ENCODE data around the gene CFAP20DC. TPM values are rescaled to one million over a fixed set of nuclear protein-coding genes. Genes with fewer than 3 reads are reported as not detected.

CFAP20DC gene
- total and polyA plus RNA-seq, 2 donors (not counting 1 experiment from before 2014, with no cell fraction given) = 1.9 to 3.8 TPM

- Histone ChIP-seq H3K9me3 (ENCODE audit: control insufficient read depth, insufficient read depth, low read depth, low read length) (no peaks in the 10 kb centered on the region), H3K4me3 (replicated peaks in 1 of 4; ENCODE audit: control extremely low read depth in 1 of 4, insufficient read depth in 1 of 4, low read depth in 3 of 4, low read length in 4 of 4) (no peak overlapping the region), H3K79me2 (ENCODE audit: control insufficient read depth, insufficient read depth, low read length) (no peaks in the 10 kb centered on the region), H2AFZ (ENCODE audit: low read length) (no peak overlapping the region), H3K9ac (ENCODE audit: insufficient read depth, low read length) (no peak overlapping the region), H3K4me1 (ENCODE audit: control insufficient read depth, extremely low read depth, insufficient read depth, low read length) (no peaks in the 10 kb centered on the region), H3K36me3 (ENCODE audit: control insufficient read depth, insufficient read depth, low read length) (no peaks in the 10 kb centered on the region), H3K27ac (ENCODE audit: insufficient read depth, low read length) (no peak overlapping the region), H3K27me3 (ENCODE audit: control insufficient read depth, insufficient read depth, low read length) (no peaks in the 10 kb centered on the region), H4K20me1 (ENCODE audit: control insufficient read depth, extremely low read depth, insufficient read depth, low read length) (no peaks in the 10 kb centered on the region), H3K4me2 (ENCODE audit: extremely low read depth, insufficient read depth, low read length) (no peak overlapping the region)
- no peak for TF ChIP-seq EZH2 (IDR thresholded peaks at IDR 0.05; ENCODE audit: low read length, missing control alignments)
- TF ChIP-seq, protein P1, sequence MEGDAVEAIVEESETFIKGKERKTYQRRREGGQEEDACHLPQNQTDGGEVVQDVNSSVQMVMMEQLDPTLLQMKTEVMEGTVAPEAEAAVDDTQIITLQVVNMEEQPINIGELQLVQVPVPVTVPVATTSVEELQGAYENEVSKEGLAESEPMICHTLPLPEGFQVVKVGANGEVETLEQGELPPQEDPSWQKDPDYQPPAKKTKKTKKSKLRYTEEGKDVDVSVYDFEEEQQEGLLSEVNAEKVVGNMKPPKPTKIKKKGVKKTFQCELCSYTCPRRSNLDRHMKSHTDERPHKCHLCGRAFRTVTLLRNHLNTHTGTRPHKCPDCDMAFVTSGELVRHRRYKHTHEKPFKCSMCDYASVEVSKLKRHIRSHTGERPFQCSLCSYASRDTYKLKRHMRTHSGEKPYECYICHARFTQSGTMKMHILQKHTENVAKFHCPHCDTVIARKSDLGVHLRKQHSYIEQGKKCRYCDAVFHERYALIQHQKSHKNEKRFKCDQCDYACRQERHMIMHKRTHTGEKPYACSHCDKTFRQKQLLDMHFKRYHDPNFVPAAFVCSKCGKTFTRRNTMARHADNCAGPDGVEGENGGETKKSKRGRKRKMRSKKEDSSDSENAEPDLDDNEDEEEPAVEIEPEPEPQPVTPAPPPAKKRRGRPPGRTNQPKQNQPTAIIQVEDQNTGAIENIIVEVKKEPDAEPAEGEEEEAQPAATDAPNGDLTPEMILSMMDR (conservative IDR thresholded peaks at IDR 0.05 in 1 of 2, IDR thresholded peaks at IDR 0.05 in 1 of 2; ENCODE audit: low read depth in 1 of 2, low read length in 2 of 2) = no peak
- DNase-seq (ENCODE audit: low read depth in 2 of 2) = no peak
Observed at GRCh38 chr3:58839964-58840363, 209.9 kb downstream of the CFAP20DC start.

GRCh38 chr3:58839187-58839586 lies 210.6 kb downstream of the CFAP20DC start:
- DNase-seq (ENCODE audit: low read depth in 2 of 2) = no peak
- Histone ChIP-seq H3K9me3 (ENCODE audit: control insufficient read depth, insufficient read depth, low read depth, low read length) (no peaks in the 10 kb centered on the region), H2AFZ (ENCODE audit: low read length) (no peak overlapping the region), H3K4me1 (ENCODE audit: control insufficient read depth, extremely low read depth, insufficient read depth, low read length) (no peaks in the 10 kb centered on the region), H3K27me3 (ENCODE audit: control insufficient read depth, insufficient read depth, low read length) (no peaks in the 10 kb centered on the region), H3K79me2 (ENCODE audit: control insufficient read depth, insufficient read depth, low read length) (no peaks in the 10 kb centered on the region), H3K27ac (ENCODE audit: insufficient read depth, low read length) (no peak overlapping the region), H3K9ac (ENCODE audit: insufficient read depth, low read length) (no peak overlapping the region), H3K36me3 (ENCODE audit: control insufficient read depth, insufficient read depth, low read length) (no peaks in the 10 kb centered on the region), H4K20me1 (ENCODE audit: control insufficient read depth, extremely low read depth, insufficient read depth, low read length) (no peaks in the 10 kb centered on the region), H3K4me3 (replicated peaks in 1 of 4; ENCODE audit: control extremely low read depth in 1 of 4, insufficient read depth in 1 of 4, low read depth in 3 of 4, low read length in 4 of 4) (no peak overlapping the region), H3K4me2 (ENCODE audit: extremely low read depth, insufficient read depth, low read length) (no peak overlapping the region)
- no peak for TF ChIP-seq EZH2 (IDR thresholded peaks at IDR 0.05; ENCODE audit: low read length, missing control alignments)
- TF ChIP-seq, protein P1 (conservative IDR thresholded peaks at IDR 0.05 in 1 of 2, IDR thresholded peaks at IDR 0.05 in 1 of 2; ENCODE audit: low read depth in 1 of 2, low read length in 2 of 2) = no peak

- Histone ChIP-seq H3K36me3 (ENCODE audit: control insufficient read depth, insufficient read depth, low read length) (no peaks in the 10 kb centered on the region), H3K4me1 (ENCODE audit: control insufficient read depth, extremely low read depth, insufficient read depth, low read length) (peaks cover 2% of the 10 kb centered on the region), H3K4me3 (replicated peaks in 1 of 4; ENCODE audit: control extremely low read depth in 1 of 4, insufficient read depth in 1 of 4, low read depth in 3 of 4, low read length in 4 of 4) (no peak overlapping the region), H3K9ac (ENCODE audit: insufficient read depth, low read length) (no peak overlapping the region), H3K27me3 (ENCODE audit: control insufficient read depth, insufficient read depth, low read length) (no peaks in the 10 kb centered on the region), H3K4me2 (ENCODE audit: extremely low read depth, insufficient read depth, low read length) (no peak overlapping the region), H3K27ac (ENCODE audit: insufficient read depth, low read length) (no peak overlapping the region), H3K9me3 (ENCODE audit: control insufficient read depth, insufficient read depth, low read depth, low read length) (no peaks in the 10 kb centered on the region), H4K20me1 (ENCODE audit: control insufficient read depth, extremely low read depth, insufficient read depth, low read length) (no peaks in the 10 kb centered on the region), H2AFZ (ENCODE audit: low read length) (no peak overlapping the region), H3K79me2 (ENCODE audit: control insufficient read depth, insufficient read depth, low read length) (no peaks in the 10 kb centered on the region)
- DNase-seq (ENCODE audit: low read depth in 2 of 2) = no peak
- no peak for TF ChIP-seq EZH2 (IDR thresholded peaks at IDR 0.05; ENCODE audit: low read length, missing control alignments)
- TF ChIP-seq, protein P1 (conservative IDR thresholded peaks at IDR 0.05 in 1 of 2, IDR thresholded peaks at IDR 0.05 in 1 of 2; ENCODE audit: low read depth in 1 of 2, low read length in 2 of 2) = no peak
Observed at GRCh38 chr3:58837856-58838255, 212.0 kb downstream of the CFAP20DC start.
